Measurements from ENCODE around the gene COA1.

GRCh38 chr7:43760861-43761260 is 31.5 kb upstream of the COA1 start:
- TF ChIP-seq GATA3 (IDR thresholded peaks at IDR 0.05; ENCODE audit: low read depth, low read length) (no peak), GATA2 (IDR thresholded peaks at IDR 0.05; ENCODE audit: low read depth, low read length) (no peak)
